H9 (cell line): Measurements from ENCODE around the gene SNURF. TPM values are rescaled to one million over a fixed set of nuclear protein-coding genes. Genes with fewer than 3 reads are reported as not detected.

Experiments
- DNase-seq: peaks from one replicate; pipeline ENCODE4 v3.0.0-alpha.2; 2017
- H2AFZ ChIP-seq: one replicate; pipeline ENCODE4 v1.6.1; 2013; ENCODE audit warnings: mild to moderate bottlenecking, low read length, control low read depth, moderate library complexity
- H2AK5ac ChIP-seq: 2 replicates; pipeline ENCODE4 v1.6.1; 2013; ENCODE audit warnings: low read length, control low read depth, mixed read lengths; ENCODE audit not compliant: insufficient read length
- H2BK120ac ChIP-seq: one replicate; pipeline ENCODE4 v1.6.1; 2013; ENCODE audit warnings: low read depth, mild to moderate bottlenecking, low read length, control low read depth, inconsistent platforms; ENCODE audit not compliant: poor library complexity, severe bottlenecking
- H2BK12ac ChIP-seq: 2 replicates; pipeline ENCODE4 v1.6.1; 2013; ENCODE audit warnings: low read length, control low read depth, mixed read lengths, low read depth; ENCODE audit not compliant: insufficient read length
- H2BK15ac ChIP-seq: 2 replicates; pipeline ENCODE4 v1.6.1; 2013; ENCODE audit warnings: low read depth, low read length, control low read depth
- H2BK20ac ChIP-seq: one replicate; pipeline ENCODE4 v1.6.1; 2013; ENCODE audit warnings: low read depth, mild to moderate bottlenecking, low read length, control low read depth, inconsistent platforms; ENCODE audit not compliant: poor library complexity, severe bottlenecking
- H2BK5ac ChIP-seq: 2 replicates; pipeline ENCODE4 v1.6.1; 2013; ENCODE audit warnings: low read length, control low read depth, mixed read lengths; ENCODE audit not compliant: insufficient read length
- H3K14ac ChIP-seq: 2 replicates; pipeline ENCODE4 v1.6.1; 2013; ENCODE audit warnings: low read length, control low read depth; ENCODE audit not compliant: insufficient read depth
- H3K18ac ChIP-seq: 2 replicates; pipeline ENCODE4 v1.6.1; 2013; ENCODE audit warnings: low read depth, mild to moderate bottlenecking, mixed read lengths, low read length, control low read depth; ENCODE audit not compliant: insufficient read length
- H3K23ac ChIP-seq: 2 replicates; pipeline ENCODE4 v1.6.1; 2013; ENCODE audit warnings: low read length, control low read depth, mixed read lengths, low read depth; ENCODE audit not compliant: insufficient read length
- H3K23me2 ChIP-seq: 2 replicates; pipeline ENCODE4 v1.6.1; 2013; ENCODE audit warnings: low read depth, mild to moderate bottlenecking, mixed read lengths, low read length, control low read depth; ENCODE audit not compliant: insufficient read length, poor library complexity, severe bottlenecking
- H3K27ac ChIP-seq: 2 replicates; pipeline ENCODE4 v1.5.1; 2013; ENCODE audit warnings: low read length, control low read depth, mixed read lengths, low read depth; ENCODE audit not compliant: insufficient read length
- H3K27me3 ChIP-seq: 2 replicates; pipeline ENCODE4 v1.6.1; 2013; ENCODE audit warnings: low read length, control low read depth, inconsistent platforms; ENCODE audit not compliant: insufficient read depth
- H3K4ac ChIP-seq: 2 replicates; pipeline ENCODE4 v1.6.1; 2013; ENCODE audit warnings: low read depth, mild to moderate bottlenecking, control low read depth, inconsistent platforms, low read length, moderate library complexity
- H3K4me1 ChIP-seq: 2 replicates; pipeline ENCODE4 v1.6.1; 2013; ENCODE audit warnings: low read length, control low read depth, inconsistent platforms; ENCODE audit not compliant: insufficient read depth
- H3K4me2 ChIP-seq: 2 replicates; pipeline ENCODE4 v1.6.1; 2013; ENCODE audit warnings: low read length, control low read depth, mixed read lengths; ENCODE audit not compliant: insufficient read length, insufficient read depth
- H3K56ac ChIP-seq: 2 replicates; pipeline ENCODE4 v1.6.1; 2013; ENCODE audit warnings: low read depth, mild to moderate bottlenecking, mixed read lengths, low read length, control low read depth; ENCODE audit not compliant: insufficient read length
- H3K79me1 ChIP-seq: 2 replicates; pipeline ENCODE4 v1.6.1; 2013; ENCODE audit warnings: low read depth, mild to moderate bottlenecking, moderate library complexity, low read length, control low read depth, inconsistent platforms; ENCODE audit not compliant: insufficient read depth, poor library complexity, severe bottlenecking
- H3K79me2 ChIP-seq: 2 replicates; pipeline ENCODE4 v1.6.1; 2013; ENCODE audit warnings: low read length, control low read depth, inconsistent platforms; ENCODE audit not compliant: insufficient read depth
- H3K9ac ChIP-seq: 2 replicates; pipeline ENCODE4 v1.6.1; 2013; ENCODE audit warnings: low read length, control low read depth, mixed read lengths; ENCODE audit not compliant: insufficient read length; ENCODE audit errors: extremely low read depth
- H3K9me3 ChIP-seq: one replicate; pipeline ENCODE4 v1.6.1; 2013; ENCODE audit warnings: low read depth, low read length, inconsistent platforms; ENCODE audit not compliant: control insufficient read depth
- H3T11ph ChIP-seq: one replicate; pipeline ENCODE4 v1.6.1; 2013; ENCODE audit warnings: mild to moderate bottlenecking, low read length, control low read depth, inconsistent platforms
- H4K20me1 ChIP-seq: one replicate; pipeline ENCODE4 v1.6.1; 2013; ENCODE audit not compliant: control insufficient read depth, insufficient read length, insufficient read depth
- H4K5ac ChIP-seq: 2 replicates; pipeline ENCODE4 v1.6.1; 2013; ENCODE audit warnings: low read depth, mild to moderate bottlenecking, mixed read lengths, low read length, control low read depth; ENCODE audit not compliant: insufficient read length
- H4K8ac ChIP-seq: replicated peaks from 2 replicates; pipeline ENCODE4 v1.6.1; 2013; ENCODE audit warnings: low read length, control low read depth, mixed read lengths, low read depth; ENCODE audit not compliant: insufficient read length
- H4K91ac ChIP-seq: 2 replicates; pipeline ENCODE4 v1.6.1; 2013; ENCODE audit warnings: low read depth, mild to moderate bottlenecking, moderate library complexity, mixed read lengths, low read length, control low read depth; ENCODE audit not compliant: insufficient read length
- H3K27ac Mint-ChIP-seq, 3 experiments: 2 replicates in 2 of 3; 3 replicates in 1 of 3; pipeline ENCODE4 v1.8.0; 2020 to 2021; ENCODE audit warnings: mixed read lengths in 3 of 3, mild to moderate bottlenecking in 1 of 3, moderate library complexity in 1 of 3
- H3K27me3 Mint-ChIP-seq: 2 replicates; pipeline ENCODE4 v1.8.0; 2021; ENCODE audit warnings: low read depth, mild to moderate bottlenecking, moderate library complexity, mixed read lengths
- H3K36me3 Mint-ChIP-seq, 3 experiments: 2 replicates in 2 of 3; 3 replicates in 1 of 3; pipeline ENCODE4 v1.8.0; 2020 to 2021; ENCODE audit warnings: low read depth in 3 of 3, mixed read lengths in 3 of 3; ENCODE audit not compliant: insufficient read depth in 1 of 3
- H3K4me1 Mint-ChIP-seq, 2 experiments: 2 replicates each; pipeline ENCODE4 v1.8.0; 2020; ENCODE audit warnings: mixed read lengths in 2 of 2
- H3K4me3 Mint-ChIP-seq, 2 experiments: 2 replicates in 1 of 2; 3 replicates in 1 of 2; pipeline ENCODE4 v1.8.0; 2020 to 2021; ENCODE audit warnings: mild to moderate bottlenecking in 2 of 2, mixed read lengths in 2 of 2, moderate library complexity in 1 of 2
- H3K9me3 Mint-ChIP-seq, 2 experiments: 2 replicates in 1 of 2; 3 replicates in 1 of 2; pipeline ENCODE4 v1.8.0; 2020; ENCODE audit warnings: mild to moderate bottlenecking in 2 of 2, mixed read lengths in 2 of 2, moderate library complexity in 1 of 2
- WGBS: extraction: QIAGEN DNeasy Blood & Tissue Kit; methylation state at CpG from one replicate; pipeline ENCODE4 v1.1.7; 2013; ENCODE audit warnings: missing lambda C conversion rate, low lambda C conversion rate, mixed read lengths; ENCODE audit not compliant: insufficient read length; ENCODE audit errors: extremely low coverage; 5-methylcytosine and 5-hydroxymethylcytosine counted together
- total RNA-seq: library from RNA; stranded (reverse); gene quantifications from 2 replicates; pipeline ENCODE4 v1.2.1, GENCODE V29; 2021
- TF ChIP-seq, protein P1 (sequence below): fragments of 200-600 bp; sonication (generic); conservative IDR thresholded peaks from 3 replicates; pipeline ENCODE4 v1.8.0; 2021; ENCODE audit warnings: antibody characterized with exemption, mild to moderate bottlenecking

The SNURF gene
- total RNA-seq, 1 experiment from 2014 or later = 134 TPM

DNA sequence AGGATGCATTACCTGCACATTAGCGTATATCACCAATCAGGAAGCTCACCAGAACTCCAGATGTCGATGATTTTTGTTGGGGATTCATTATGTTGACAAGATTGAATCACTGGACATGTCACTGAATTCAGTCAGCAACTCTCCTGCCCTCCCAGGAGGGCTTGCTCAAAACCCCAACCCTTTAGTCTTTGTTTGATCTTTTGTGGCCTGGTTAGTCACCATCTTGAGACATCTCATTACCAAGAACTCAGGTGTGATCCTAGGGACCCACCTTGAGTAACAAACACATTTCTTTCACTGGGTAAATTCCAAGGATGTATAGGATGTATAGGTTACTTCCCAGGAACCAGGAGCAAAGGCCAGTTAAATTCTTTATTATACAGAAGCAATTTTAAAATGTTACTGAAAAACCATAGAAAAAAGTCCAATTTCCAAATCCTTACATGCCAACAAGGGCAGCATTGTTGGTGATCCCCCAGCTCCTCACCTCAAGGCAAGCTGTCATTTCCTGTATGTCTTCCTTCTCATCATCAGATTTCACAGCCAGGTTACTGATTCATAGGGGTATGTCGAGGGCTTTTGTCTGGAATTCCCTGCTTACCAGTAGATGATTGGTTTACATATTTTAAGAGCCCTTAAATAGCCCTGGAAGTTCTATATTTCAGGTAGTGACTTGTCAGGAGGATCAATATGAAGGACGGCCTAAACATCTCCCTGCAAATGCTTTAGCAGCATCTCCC, 11.7 kb downstream of the SNURF start:
- H3K56ac ChIP-seq = no peak overlapping the region
- TF ChIP-seq, protein P1, sequence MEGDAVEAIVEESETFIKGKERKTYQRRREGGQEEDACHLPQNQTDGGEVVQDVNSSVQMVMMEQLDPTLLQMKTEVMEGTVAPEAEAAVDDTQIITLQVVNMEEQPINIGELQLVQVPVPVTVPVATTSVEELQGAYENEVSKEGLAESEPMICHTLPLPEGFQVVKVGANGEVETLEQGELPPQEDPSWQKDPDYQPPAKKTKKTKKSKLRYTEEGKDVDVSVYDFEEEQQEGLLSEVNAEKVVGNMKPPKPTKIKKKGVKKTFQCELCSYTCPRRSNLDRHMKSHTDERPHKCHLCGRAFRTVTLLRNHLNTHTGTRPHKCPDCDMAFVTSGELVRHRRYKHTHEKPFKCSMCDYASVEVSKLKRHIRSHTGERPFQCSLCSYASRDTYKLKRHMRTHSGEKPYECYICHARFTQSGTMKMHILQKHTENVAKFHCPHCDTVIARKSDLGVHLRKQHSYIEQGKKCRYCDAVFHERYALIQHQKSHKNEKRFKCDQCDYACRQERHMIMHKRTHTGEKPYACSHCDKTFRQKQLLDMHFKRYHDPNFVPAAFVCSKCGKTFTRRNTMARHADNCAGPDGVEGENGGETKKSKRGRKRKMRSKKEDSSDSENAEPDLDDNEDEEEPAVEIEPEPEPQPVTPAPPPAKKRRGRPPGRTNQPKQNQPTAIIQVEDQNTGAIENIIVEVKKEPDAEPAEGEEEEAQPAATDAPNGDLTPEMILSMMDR = no peak
- H3K23me2 ChIP-seq = no peaks in the 10 kb centered on the region
- H4K5ac ChIP-seq = no peak overlapping the region
- Mint-ChIP-seq H3K4me3 (no peak overlapping the region), H3K27me3 (no peaks in the 10 kb centered on the region; the same call in 1 of the 2 replicates), H3K9me3 (peaks cover 53 to 68% of the 10 kb centered on the region in 2 experiments), H3K36me3 (peaks cover 57 to 86% (median 85%) of the 10 kb centered on the region in 3 experiments), H3K27ac (peak overlapping the region in 2 of 3 experiments; percentile 49 to 80; a peak in 4 of 7 replicates), H3K4me1 (peaks cover 16 to 31% of the 10 kb centered on the region in 2 experiments)
- DNase-seq = no peak
- no peak overlapping the region for H3K9ac ChIP-seq
- H2BK12ac ChIP-seq = no peak overlapping the region
- H4K91ac ChIP-seq = no peak overlapping the region
- H3K79me1 ChIP-seq = no peaks in the 10 kb centered on the region
- no peak overlapping the region for H3K14ac ChIP-seq
- no peak overlapping the region for H2AFZ ChIP-seq
- H2BK15ac ChIP-seq = no peak overlapping the region
- H3K4me2 ChIP-seq = no peak overlapping the region
- no peaks in the 10 kb centered on the region for H3K9me3 ChIP-seq
- no peak overlapping the region for H2AK5ac ChIP-seq
- H2BK5ac ChIP-seq = no peak overlapping the region
- H3K27ac ChIP-seq = no peak overlapping the region
- 0 out of 2 replicates have a peak, but pooled peaks cover 2% of the 10 kb centered on the region for H3K4me1 ChIP-seq
- no peaks in the 10 kb centered on the region for H3K27me3 ChIP-seq
- H4K20me1 ChIP-seq = no peaks in the 10 kb centered on the region
- H3K18ac ChIP-seq = no peak overlapping the region
- H3K79me2 ChIP-seq = peaks cover 26% of the 10 kb centered on the region; the same call in 1 of the 2 replicates
- H3K4ac ChIP-seq = no peak overlapping the region
- H2BK120ac ChIP-seq = no peak overlapping the region
- no peak overlapping the region for H3T11ph ChIP-seq
- H3K23ac ChIP-seq = no peak overlapping the region
- H4K8ac ChIP-seq = no peak overlapping the region
- WGBS = no CpG with 5 or more reads among the region's 4 CpGs
- H2BK20ac ChIP-seq = no peak overlapping the region
